ENCODE results near the gene UST. TPM values are rescaled to one million over a fixed set of nuclear protein-coding genes. Genes with fewer than 3 reads are reported as not detected.

UST gene
- total and polyA plus RNA-seq, 2 donors (not counting 1 experiment from before 2014, with no cell fraction given), result 7.3 to 16.9 TPM

GRCh38 chr6:148924226-148925012, 177.6 kb downstream of the UST start:
- Mint-ChIP-seq H3K4me3 (no peak overlapping the region), H3K27ac (no peak overlapping the region), H3K27me3 (no peaks in the 10 kb centered on the region), H3K9me3 (ENCODE audit: insufficient read depth) (no peaks in the 10 kb centered on the region), H3K4me1 (no peaks in the 10 kb centered on the region)
- H3K27ac ChIP-seq (ENCODE audit: low read length in 2 of 2), result no peak overlapping the region
- peaks cover 0 to 6% of the 10 kb centered on the region in 2 experiments for H3K36me3 ChIP-seq (replicated peaks in 1 of 2; ENCODE audit: control extremely low read depth in 1 of 2, control insufficient read depth in 1 of 2, extremely low read depth in 1 of 2, insufficient read depth in 2 of 2, low read length in 1 of 2)
- TF ChIP-seq EZH2 (IDR thresholded peaks at IDR 0.05; ENCODE audit: borderline replicate concordance, insufficient read depth, low read depth, low read length, poor library complexity, severe bottlenecking) (no peak), CTCF (IDR thresholded peaks at IDR 0.05) (no peak)
- ChIA-PET CTCF (interaction anchor here (1.7 kb wide), 1 partner anchor 364 kb away, joined by 4 read pairs; no protein-coding TSS in a partner anchor), POLR2A (no interaction called here)
- H3K4me2 ChIP-seq (replicated peaks; ENCODE audit: low read depth, low read length, poor library complexity, severe bottlenecking), result no peak overlapping the region
- H3K9me3 ChIP-seq (ENCODE audit: control extremely low read depth in 1 of 3, control insufficient read depth in 2 of 3, insufficient read depth in 1 of 3, low read length in 2 of 3), result no peaks in the 10 kb centered on the region
- peaks cover 25% of the 10 kb centered on the region for H3K79me2 ChIP-seq (ENCODE audit: control insufficient read depth, insufficient read depth, low read length)
- H3K4me3 ChIP-seq (ENCODE audit: control extremely low read depth in 1 of 5, extremely low read depth in 1 of 5, insufficient read depth in 1 of 5, low read depth in 2 of 5, low read length in 4 of 5), result no peak overlapping the region
- intact Hi-C loops (cut with micrococcal nuclease), result no loop called here
- H2AFZ ChIP-seq (ENCODE audit: insufficient read depth, low read depth, low read length, poor library complexity, severe bottlenecking), result no peak overlapping the region
- no peaks in the 10 kb centered on the region for H3K4me1 ChIP-seq (ENCODE audit: control insufficient read depth in 2 of 2, insufficient read depth in 2 of 2, low read length in 2 of 2)
- H4K20me1 ChIP-seq (ENCODE audit: control insufficient read depth, insufficient read depth, low read length, poor library complexity, severe bottlenecking), result peaks cover 5% of the 10 kb centered on the region
- ATAC-seq (ENCODE audit: low read depth), result no peak
- no peak for DNase-seq
- no peaks in the 10 kb centered on the region for H3K27me3 ChIP-seq (replicated peaks in 1 of 4; ENCODE audit: control extremely low read depth in 1 of 4, control insufficient read depth in 3 of 4, insufficient read depth in 4 of 4, low read length in 3 of 4)
- no peak overlapping the region for H3K9ac ChIP-seq (ENCODE audit: low read length)
- 97% methylated on average over 4 of the region's 8 CpGs for WGBS (ENCODE audit: insufficient coverage)

- ChIA-PET CTCF (no interaction called here), POLR2A (no interaction called here)
- no peaks in the 10 kb centered on the region for H3K27me3 Mint-ChIP-seq
- no CpG with 5 or more reads among the region's 2 CpGs for WGBS (ENCODE audit: insufficient coverage)
- Histone ChIP-seq H3K36me3 (replicated peaks in 1 of 2; ENCODE audit: control extremely low read depth in 1 of 2, control insufficient read depth in 1 of 2, extremely low read depth in 1 of 2, insufficient read depth in 2 of 2, low read length in 1 of 2) (peaks cover 0 to 6% of the 10 kb centered on the region in 2 experiments), H3K27ac (ENCODE audit: low read length in 2 of 2) (no peak overlapping the region), H2AFZ (ENCODE audit: insufficient read depth, low read depth, low read length, poor library complexity, severe bottlenecking) (no peak overlapping the region), H3K79me2 (ENCODE audit: control insufficient read depth, insufficient read depth, low read length) (peaks cover 17% of the 10 kb centered on the region), H3K4me2 (replicated peaks; ENCODE audit: low read depth, low read length, poor library complexity, severe bottlenecking) (no peak overlapping the region), H3K9me3 (ENCODE audit: control extremely low read depth in 1 of 3, control insufficient read depth in 2 of 3, insufficient read depth in 1 of 3, low read length in 2 of 3) (no peaks in the 10 kb centered on the region), H3K4me3 (ENCODE audit: control extremely low read depth in 1 of 5, extremely low read depth in 1 of 5, insufficient read depth in 1 of 5, low read depth in 2 of 5, low read length in 4 of 5) (no peak overlapping the region), H3K27me3 (replicated peaks in 1 of 4; ENCODE audit: control extremely low read depth in 1 of 4, control insufficient read depth in 3 of 4, insufficient read depth in 4 of 4, low read length in 3 of 4) (no peaks in the 10 kb centered on the region), H3K4me1 (ENCODE audit: control insufficient read depth in 2 of 2, insufficient read depth in 2 of 2, low read length in 2 of 2) (no peaks in the 10 kb centered on the region), H3K9ac (ENCODE audit: low read length) (no peak overlapping the region), H4K20me1 (ENCODE audit: control insufficient read depth, insufficient read depth, low read length, poor library complexity, severe bottlenecking) (peaks cover 14% of the 10 kb centered on the region)
- H3K27ac Mint-ChIP-seq, result no peak overlapping the region
- intact Hi-C loops (cut with micrococcal nuclease), result no loop called here
- ATAC-seq (ENCODE audit: low read depth) (no peak), DNase-seq (no peak)
- H3K9me3 Mint-ChIP-seq (ENCODE audit: insufficient read depth), result no peaks in the 10 kb centered on the region
- TF ChIP-seq CTCF (IDR thresholded peaks at IDR 0.05) (no peak), EZH2 (IDR thresholded peaks at IDR 0.05; ENCODE audit: borderline replicate concordance, insufficient read depth, low read depth, low read length, poor library complexity, severe bottlenecking) (no peak)
- no peak overlapping the region for H3K4me3 Mint-ChIP-seq
- H3K4me1 Mint-ChIP-seq, result peaks cover 4% of the 10 kb centered on the region
Measured at GRCh38 chr6:148925701-148926100, 178.9 kb downstream of the UST start.
